Right ventricle myocardium inferior (tissue), 1 donor: ENCODE data around the gene PRKCZ. TPM values are rescaled to one million over a fixed set of nuclear protein-coding genes. Genes with fewer than 3 reads are reported as not detected.
A peak's percentile ranks its signal among the peaks of the same experiment; 100 is the strongest.

ENCODE experiments used
- ATAC-seq: fragments of 200-7000 bp; cut with Tn5 transposase; one replicate; pipeline ENCODE4 v1.9.1; 2020; ENCODE audit warnings: mild to moderate bottlenecking, moderate library complexity
- DNase-seq: peaks from one replicate; pipeline ENCODE4 v3.0.0; 2021; ENCODE audit errors: missing footprints
- intact Hi-C: fragments of 100-400 bp; cut with DNase I; formaldehyde crosslinking; loops from one replicate; pipeline ENCODE4 v1.11.0; 2022
- total RNA-seq: library from RNA; stranded (reverse); fragmentation: NEBNext Ultra II Directional; extraction: Animal tissue kit (Norgen Biotek cat#: 25700); gene quantifications from one replicate; pipeline ENCODE4 v1.2.1, GENCODE V29; 2021
- donor health status: DM: no; HTN: yes; CAD: no; lungs with severe emphysema.

PRKCZ gene
- total RNA-seq, 1 donor from 2014 or later: 16.4 TPM

- intact Hi-C loops: no loop called here
- DNase-seq (peak; percentile 32), ATAC-seq (no peak)
These were observed 74.4 kb downstream of the PRKCZ start for GRCh38 chr1:2124446-2125198.

- no peak for ATAC-seq
- intact Hi-C loops: no loop called here
- DNase-seq: peak; percentile 18
These were observed 75.4 kb downstream of the PRKCZ start for GRCh38 chr1:2125350-2126211.

GRCh38 chr1:2126331-2127186 is 76.3 kb downstream of the PRKCZ start:
- DNase-seq (peak; percentile 53), ATAC-seq (no peak)
- intact Hi-C loops: no loop called here

- ATAC-seq (peak; percentile 55), DNase-seq (peak; percentile 68)
- intact Hi-C loops: no loop called here
These were observed 77.3 kb downstream of the PRKCZ start for GRCh38 chr1:2127187-2128145.

- ATAC-seq (no peak), DNase-seq (peak; percentile 45)
- intact Hi-C loops: no loop called here
These were observed 78.1 kb downstream of the PRKCZ start for GRCh38 chr1:2128189-2128901.

GRCh38 chr1:2129256-2129943 is 79.2 kb downstream of the PRKCZ start:
- DNase-seq (peak; percentile 48), ATAC-seq (no peak)

GRCh38 chr1:2130156-2130555 is 79.9 kb downstream of the PRKCZ start:
- no peak for ATAC-seq
- peak; percentile 46 for DNase-seq
- intact Hi-C loops: loop anchor here (5.0 kb wide), 1 partner anchor 57 kb away; no protein-coding TSS in a partner anchor

More at GRCh38 chr1:2129256-2129943, 79.2 kb downstream of the PRKCZ start:
- intact Hi-C loops: no loop called here

GRCh38 chr1:2130871-2131289 is 80.7 kb downstream of the PRKCZ start:
- DNase-seq (peak; percentile 69), ATAC-seq (no peak)
- intact Hi-C loops: loop anchor here (5.0 kb wide), 1 partner anchor 56 kb away; no protein-coding TSS in a partner anchor

GRCh38 chr1:2132222-2133038 is 82.2 kb downstream of the PRKCZ start:
- ATAC-seq (peak; percentile 25), DNase-seq (peak; percentile 53)
- intact Hi-C loops: loop anchor here (2.0 to 5.0 kb wide), 2 partner anchors 42 to 55 kb away; no protein-coding TSS in a partner anchor

- DNase-seq (peak; percentile 99), ATAC-seq (peak; percentile 93)
- intact Hi-C loops: loop anchor here (2.0 to 5.0 kb wide), 2 partner anchors 42 to 54 kb away; no protein-coding TSS in a partner anchor
These were observed 83.0 kb downstream of the PRKCZ start for GRCh38 chr1:2133039-2133878.

- DNase-seq (peak; percentile 76), ATAC-seq (no peak)
- intact Hi-C loops: loop anchor here (2.0 to 5.0 kb wide), 2 partner anchors 41 to 53 kb away; no protein-coding TSS in a partner anchor
These were observed 83.6 kb downstream of the PRKCZ start for GRCh38 chr1:2133879-2134215.

- ATAC-seq (no peak), DNase-seq (no peak)
- intact Hi-C loops: loop anchor here (5.0 kb wide), 1 partner anchor 53 kb away; no protein-coding TSS in a partner anchor
These were observed 84.0 kb downstream of the PRKCZ start for GRCh38 chr1:2134266-2134620.

GRCh38 chr1:2134621-2135307 is 84.6 kb downstream of the PRKCZ start:
- DNase-seq (peak; percentile 61), ATAC-seq (no peak)
- intact Hi-C loops: loop anchor here (5.0 kb wide), 1 partner anchor 53 kb away; no protein-coding TSS in a partner anchor

- intact Hi-C loops: no loop called here
- DNase-seq (peak; percentile 85), ATAC-seq (peak; percentile 62)
These were observed 85.2 kb downstream of the PRKCZ start for GRCh38 chr1:2135441-2135841.
